Thoracic aorta (tissue), 2 donors: Measurements from ENCODE around the gene GGN. TPM values are rescaled to one million over a fixed set of nuclear protein-coding genes. Genes with fewer than 3 reads are reported as not detected.
A peak's percentile ranks its signal among the peaks of the same experiment; 100 is the strongest.

Experiments
- ATAC-seq: fragments of 150-250 bp; one replicate; pipeline ENCODE4 v1.8.0; 2017; ENCODE audit warnings: low read depth; ENCODE audit not compliant: insufficient number of reproducible peaks, low FRiP score
- DNase-seq: peaks from one replicate; pipeline ENCODE4 v3.0.0-alpha.2; 2020; ENCODE audit warnings: low spot score
- H3K27ac ChIP-seq, 2 donors: fragments of 200-600 bp; sonication (generic); 1 replicate in 1 of 2; 2 replicates in 1 of 2; pipeline ENCODE4 v1.5.1; 2016; ENCODE audit warnings: mild to moderate bottlenecking in 2 of 2, moderate library complexity in 2 of 2
- H3K27me3 ChIP-seq: fragments of 200-600 bp; sonication (generic); replicated peaks from 2 replicates; pipeline ENCODE4 v1.6.0; 2016; ENCODE audit warnings: mild to moderate bottlenecking; ENCODE audit not compliant: insufficient read depth
- H3K36me3 ChIP-seq: fragments of 200-600 bp; sonication (generic); one replicate; pipeline ENCODE4 v1.5.1; 2016
- H3K4me1 ChIP-seq, 2 donors: fragments of 200-600 bp; sonication (generic); 1 replicate in 1 of 2; 2 replicates in 1 of 2; pipeline versions ENCODE4 v1.5.1 to v1.6.0; 2016; ENCODE audit warnings: low read depth in 2 of 2, mild to moderate bottlenecking in 1 of 2; ENCODE audit not compliant: control insufficient read depth in 1 of 2
- H3K4me3 ChIP-seq: fragments of 200-600 bp; sonication (generic); 2 replicates; pipeline ENCODE4 v1.5.1; 2016; ENCODE audit warnings: mild to moderate bottlenecking
- H3K9me3 ChIP-seq: fragments of 200-600 bp; sonication (generic); 2 replicates; pipeline ENCODE4 v1.5.1; 2016
- CTCF ChIP-seq: fragments of 200-600 bp; sonication (generic); IDR thresholded peaks from one replicate; pipeline ENCODE4 v1.5.1; 2019; ENCODE audit warnings: antibody characterized with exemption
- total RNA-seq, 2 donors: library from RNA; depleted of rRNA; stranded (reverse); fragments of >200 nt; gene quantifications; one replicate each; pipeline versions ENCODE4 v1.1.0 to v1.2.3, GENCODE V29; 2016

The GGN gene
- total RNA-seq, 2 donors from 2014 or later = 1.5 to 6.0 TPM

DNA sequence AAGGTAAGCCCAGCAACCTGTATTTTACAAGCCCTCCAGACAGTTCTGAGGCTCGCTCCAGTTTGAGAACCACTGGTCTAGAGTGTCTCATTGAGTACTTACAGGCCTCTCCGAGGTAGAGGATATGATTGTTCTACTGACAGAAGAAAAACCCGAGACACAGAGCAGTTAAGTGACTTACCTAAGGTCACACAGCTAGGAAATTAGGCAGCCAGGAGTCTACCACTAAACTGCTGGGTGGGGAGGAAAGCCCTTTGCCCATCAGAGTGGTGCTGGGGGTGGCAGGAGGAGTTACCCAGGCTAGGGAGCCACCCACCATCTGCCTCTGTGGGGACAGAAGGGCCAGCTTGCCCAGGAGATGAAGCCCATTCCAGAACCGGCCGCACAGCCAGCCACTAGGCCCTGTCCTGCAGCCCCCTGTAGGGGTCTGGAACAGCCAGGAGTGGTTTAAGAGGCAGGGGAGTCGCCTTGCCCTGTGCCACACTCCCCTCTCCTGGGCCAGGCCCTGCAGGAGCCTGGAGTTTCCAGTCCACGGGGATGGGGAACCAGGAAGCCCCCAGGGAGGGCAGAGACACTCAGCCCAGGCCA lies 37.5 kb upstream of the GGN start:
- Histone ChIP-seq H3K4me3 (peak overlapping the region; percentile 56), H3K9me3 (no peaks in the 10 kb centered on the region), H3K4me1 (no peaks in the 10 kb centered on the region), H3K27me3 (no peaks in the 10 kb centered on the region), H3K36me3 (no peaks in the 10 kb centered on the region), H3K27ac (no peak overlapping the region)
- no peak for TF ChIP-seq CTCF
- DNase-seq = no peak
- no peak for ATAC-seq

DNA sequence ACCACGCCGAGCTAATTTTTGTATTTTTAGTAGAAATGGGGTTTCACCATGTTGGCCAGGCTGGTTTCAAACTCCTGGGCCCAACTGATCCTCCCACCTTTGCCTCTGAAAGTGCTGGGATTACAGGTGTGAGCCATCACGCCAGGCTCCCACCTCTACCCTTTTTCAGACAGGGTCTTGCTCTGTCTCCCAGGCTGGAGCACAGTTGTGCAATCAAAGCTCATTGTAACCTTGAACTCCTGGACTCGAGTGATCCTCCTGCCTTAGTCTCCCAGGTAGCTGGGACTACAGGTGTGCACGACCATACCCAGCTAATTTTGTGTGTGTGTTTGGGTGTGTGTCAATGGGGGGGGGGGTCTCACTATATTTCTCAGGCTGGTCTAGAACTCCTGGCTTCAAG lies 36.4 kb upstream of the GGN start:
- Histone ChIP-seq H3K36me3 (no peaks in the 10 kb centered on the region), H3K9me3 (no peaks in the 10 kb centered on the region), H3K4me1 (no peaks in the 10 kb centered on the region), H3K27ac (no peak overlapping the region), H3K27me3 (no peaks in the 10 kb centered on the region), H3K4me3 (no peak overlapping the region)
- no peak for DNase-seq
- no peak for ATAC-seq
- TF ChIP-seq CTCF = no peak

DNA sequence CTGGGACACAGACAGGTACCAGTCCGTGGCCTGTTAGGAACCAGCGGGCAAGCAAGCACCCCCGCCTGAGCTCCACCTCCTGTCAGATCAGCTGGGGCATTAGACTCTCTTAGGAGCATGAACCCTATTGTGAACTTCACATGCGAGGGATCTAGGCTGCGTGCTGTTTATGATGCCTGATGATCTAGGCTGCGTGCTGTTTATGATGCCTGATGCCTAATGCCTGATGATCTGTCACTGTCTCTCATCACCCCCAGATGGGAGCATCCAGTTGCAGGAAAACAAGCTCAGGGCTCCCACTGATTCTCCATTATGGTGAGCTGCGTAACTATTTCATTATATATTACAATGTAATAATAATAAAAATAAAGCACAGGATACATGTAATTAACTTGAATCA lies 34.6 kb upstream of the GGN start:
- Histone ChIP-seq H3K4me1 (peaks cover 3 to 8% of the 10 kb centered on the region in 2 donors), H3K4me3 (no peak overlapping the region), H3K27me3 (no peaks in the 10 kb centered on the region), H3K36me3 (no peaks in the 10 kb centered on the region), H3K27ac (no peak overlapping the region), H3K9me3 (no peaks in the 10 kb centered on the region)
- TF ChIP-seq CTCF = no peak
- no peak for ATAC-seq
- DNase-seq = no peak

- H3K9me3 ChIP-seq = no peaks in the 10 kb centered on the region
- H3K27ac ChIP-seq = no peak overlapping the region
- no peaks in the 10 kb centered on the region for H3K27me3 ChIP-seq
- DNase-seq (no peak), ATAC-seq (no peak)
- H3K4me3 ChIP-seq = no peak overlapping the region
- TF ChIP-seq CTCF = no peak
- H3K4me1 ChIP-seq = peaks cover 3 to 8% of the 10 kb centered on the region in 2 donors
- no peaks in the 10 kb centered on the region for H3K36me3 ChIP-seq
Observed at GRCh38 chr19:38421856-38422255, 34.0 kb upstream of the GGN start.

- Histone ChIP-seq H3K27ac (no peak overlapping the region), H3K27me3 (no peaks in the 10 kb centered on the region), H3K4me1 (peaks cover 3 to 8% of the 10 kb centered on the region in 2 donors), H3K4me3 (no peak overlapping the region), H3K9me3 (no peaks in the 10 kb centered on the region), H3K36me3 (no peaks in the 10 kb centered on the region)
- TF ChIP-seq CTCF = no peak
- DNase-seq = no peak
- ATAC-seq = no peak
Observed at GRCh38 chr19:38420935-38421334, 33.1 kb upstream of the GGN start.
